GM18505 (cell line): ENCODE measurements around the gene C7orf33.
"Not testable (repeated sequence)": the region's sequence is repeated elsewhere in the genome, so short reads cannot be mapped to it uniquely, and the experiment has no call there.

Experiments used
- ATAC-seq: cut with Tn5 transposase; IDR thresholded peaks from one replicate; pipeline ENCODE4 v1.9.1; 2021; ENCODE audit not compliant: unreplicated experiment
- POLR2A ChIP-seq: IDR thresholded peaks from 4 replicates; pipeline ENCODE4 v1.6.1; 2011; ENCODE audit warnings: borderline replicate concordance; ENCODE audit not compliant: insufficient read depth, insufficient read length; ENCODE audit errors: extremely low read depth

The C7orf33 gene

DNA sequence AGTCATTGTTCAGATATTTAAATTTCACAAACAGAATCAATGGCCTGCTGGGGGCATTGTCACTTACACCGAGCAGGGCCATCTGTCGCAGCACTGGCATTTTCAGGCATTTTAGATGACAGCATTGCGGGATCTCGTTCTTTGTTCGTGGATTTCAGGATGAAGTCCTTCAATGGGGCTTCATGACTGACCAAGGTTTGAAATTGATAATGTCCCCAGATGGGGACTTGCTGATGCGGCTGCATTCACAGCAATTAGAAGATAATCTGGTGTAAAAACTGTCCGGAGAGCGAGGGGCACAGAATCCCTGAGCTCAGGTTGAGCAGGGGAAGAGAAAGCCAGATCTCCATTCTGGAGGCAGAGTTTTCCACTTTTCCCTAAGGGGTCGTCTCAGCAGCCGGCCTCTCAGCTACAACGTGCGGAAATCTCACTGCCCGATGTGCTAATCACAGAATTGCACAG, 1.9 kb upstream of the C7orf33 start:
- no peak for ATAC-seq
- no peak for TF ChIP-seq POLR2A

DNA sequence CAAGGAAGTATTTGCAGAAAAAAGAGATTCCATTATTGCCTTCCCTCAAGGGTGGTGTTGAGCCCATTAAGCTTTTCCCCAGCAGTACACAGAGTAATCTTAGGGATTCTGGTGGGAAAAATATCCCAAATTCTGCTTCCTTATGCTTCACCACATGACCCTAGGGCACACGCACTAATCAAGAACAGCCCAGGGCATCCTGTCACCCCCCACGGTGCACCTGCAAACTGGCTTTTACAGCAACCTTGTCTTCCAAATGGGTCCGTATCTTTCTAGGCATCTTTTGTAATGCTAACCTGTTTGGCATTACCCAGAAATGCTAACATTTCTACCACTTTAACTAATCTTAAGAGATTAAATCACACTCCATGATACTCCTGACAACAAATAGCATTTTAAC, 926 bp upstream of the C7orf33 start:
- ATAC-seq, result no peak
- TF ChIP-seq POLR2A, result no peak

DNA sequence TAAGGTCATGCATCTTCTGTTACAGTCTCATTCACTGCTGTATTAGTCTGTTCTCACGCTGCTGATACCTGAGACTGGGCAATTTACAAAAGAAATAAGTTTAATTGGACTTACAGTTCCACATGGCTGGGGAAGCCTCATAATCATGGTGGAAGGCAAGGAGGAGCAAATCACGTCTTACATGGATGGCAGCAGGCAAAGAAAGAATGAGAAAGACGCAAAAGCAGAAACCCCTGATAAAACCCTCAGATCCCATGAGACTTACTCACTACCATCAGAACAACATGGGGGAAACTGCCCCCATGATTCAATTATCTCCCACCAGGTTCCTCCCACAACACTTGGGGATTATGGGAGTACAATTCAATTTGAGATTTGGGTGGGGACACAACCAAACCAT, 5.8 kb downstream of the C7orf33 start:
- not testable (repeated sequence) for ATAC-seq

GRCh38 chr7:148598351-148598750, 7.8 kb downstream of the C7orf33 start:
- no peak for TF ChIP-seq POLR2A
- no peak for ATAC-seq

- TF ChIP-seq POLR2A, result no peak
- ATAC-seq, result no peak
Measured at GRCh38 chr7:148605350-148605749, 14.8 kb downstream of the C7orf33 start.

DNA sequence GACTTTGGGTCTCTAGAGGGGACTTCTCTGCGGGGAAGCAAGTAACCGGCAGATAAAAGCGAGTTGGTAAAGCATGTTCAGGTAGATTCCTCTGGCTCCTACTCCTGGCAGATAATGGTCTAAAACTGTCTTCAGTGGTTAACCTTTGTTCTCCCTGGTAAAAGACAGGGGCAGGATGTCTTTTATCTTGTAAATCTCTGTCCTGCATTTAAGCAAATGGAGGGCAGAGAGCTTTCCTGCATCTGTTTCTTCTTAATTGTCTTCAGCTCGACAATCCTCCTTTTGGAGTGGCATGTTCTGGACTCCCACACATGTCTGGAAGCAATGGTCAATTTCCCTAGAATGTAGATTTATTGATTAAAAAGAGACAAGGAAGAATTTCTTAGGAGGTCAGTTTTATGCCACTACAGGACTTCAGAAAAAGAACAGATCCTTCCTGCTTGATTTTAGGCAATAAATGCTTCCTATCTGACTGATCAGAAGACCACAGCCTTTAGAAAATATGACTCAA, 16.6 kb downstream of the C7orf33 start:
- no peak for TF ChIP-seq POLR2A
- no peak for ATAC-seq

GRCh38 chr7:148609045-148609725, 18.6 kb downstream of the C7orf33 start:
- no peak for ATAC-seq
- TF ChIP-seq POLR2A, result no peak

DNA sequence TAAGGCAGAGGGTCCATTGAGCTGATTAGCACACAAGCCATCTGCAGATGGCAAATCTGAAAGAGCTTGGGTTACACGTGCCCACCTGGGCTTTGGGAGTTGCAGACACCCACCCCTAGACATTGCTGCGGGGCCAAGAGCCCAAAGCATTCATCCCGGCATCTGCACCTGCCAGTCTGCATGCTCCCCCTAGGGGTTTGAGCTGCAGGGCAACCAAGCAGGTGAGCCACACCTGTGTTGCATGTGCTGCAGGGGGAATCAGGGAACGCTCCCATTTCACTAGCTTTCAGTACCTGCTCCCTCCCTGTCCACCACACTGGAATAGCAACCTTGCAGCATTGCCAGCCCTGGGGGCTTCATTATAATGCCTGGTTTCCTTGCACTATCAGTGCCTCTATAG, 21.1 kb downstream of the C7orf33 start:
- no peak for ATAC-seq
- TF ChIP-seq POLR2A, result no peak

GRCh38 chr7:148615085-148615730, 24.6 kb downstream of the C7orf33 start:
- no peak for TF ChIP-seq POLR2A
- no peak for ATAC-seq

- no peak for TF ChIP-seq POLR2A
- ATAC-seq, result no peak
Measured at GRCh38 chr7:148620749-148621359, 30.3 kb downstream of the C7orf33 start.

DNA sequence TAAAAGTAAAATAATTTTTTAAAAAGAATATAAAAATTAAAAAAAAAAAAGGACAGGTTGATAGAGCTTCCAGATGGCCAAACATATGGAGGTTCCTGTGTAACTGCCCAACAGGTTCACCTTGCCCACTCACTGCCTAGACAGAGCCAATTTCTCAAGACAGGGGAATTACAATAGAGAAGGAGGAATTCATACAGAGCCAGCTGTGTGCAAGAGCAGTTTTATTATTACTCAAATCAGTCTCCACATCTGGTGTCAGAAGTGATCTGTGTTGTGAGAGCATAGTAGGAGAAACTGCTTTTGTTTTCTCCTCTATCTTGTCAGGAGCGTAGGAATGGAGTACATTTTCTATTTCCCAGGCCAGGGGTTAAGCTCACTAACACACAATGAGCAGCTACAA, 31.0 kb downstream of the C7orf33 start:
- no peak for ATAC-seq
- no peak for TF ChIP-seq POLR2A

DNA sequence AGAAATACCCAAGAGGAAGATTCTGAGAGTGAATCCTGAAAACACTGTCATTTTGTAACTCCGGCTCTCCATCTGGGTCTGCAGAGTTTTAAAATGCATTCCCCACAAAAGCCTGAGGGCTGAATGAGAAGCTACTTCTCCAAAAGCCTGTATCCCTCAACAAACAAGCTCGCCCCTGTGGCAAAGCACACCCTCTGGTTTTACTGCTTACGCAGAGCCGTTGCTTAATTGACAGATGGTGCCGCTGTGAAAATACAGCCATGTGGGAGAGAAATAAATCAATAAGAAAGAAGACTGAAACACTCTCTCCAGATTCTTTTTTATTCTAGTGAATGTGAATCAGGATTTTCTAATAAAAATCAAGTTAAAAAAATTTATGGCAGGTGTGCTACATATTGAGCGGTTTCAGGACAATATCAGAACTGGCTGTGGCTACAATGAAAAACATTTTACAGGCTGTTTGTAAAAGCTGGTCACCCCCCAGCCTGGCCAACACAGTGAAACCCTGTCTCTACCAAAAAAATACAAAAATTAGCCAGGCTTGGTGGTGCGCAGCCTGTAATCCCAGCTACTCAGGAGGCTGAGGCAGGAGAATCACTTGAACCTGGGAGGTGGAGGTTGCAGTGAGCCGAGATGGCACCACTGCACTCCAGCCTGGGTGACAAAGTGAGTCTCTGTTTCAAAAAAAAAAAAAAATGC, 32.5 kb downstream of the C7orf33 start:
- ATAC-seq, result no peak
- no peak for TF ChIP-seq POLR2A

DNA sequence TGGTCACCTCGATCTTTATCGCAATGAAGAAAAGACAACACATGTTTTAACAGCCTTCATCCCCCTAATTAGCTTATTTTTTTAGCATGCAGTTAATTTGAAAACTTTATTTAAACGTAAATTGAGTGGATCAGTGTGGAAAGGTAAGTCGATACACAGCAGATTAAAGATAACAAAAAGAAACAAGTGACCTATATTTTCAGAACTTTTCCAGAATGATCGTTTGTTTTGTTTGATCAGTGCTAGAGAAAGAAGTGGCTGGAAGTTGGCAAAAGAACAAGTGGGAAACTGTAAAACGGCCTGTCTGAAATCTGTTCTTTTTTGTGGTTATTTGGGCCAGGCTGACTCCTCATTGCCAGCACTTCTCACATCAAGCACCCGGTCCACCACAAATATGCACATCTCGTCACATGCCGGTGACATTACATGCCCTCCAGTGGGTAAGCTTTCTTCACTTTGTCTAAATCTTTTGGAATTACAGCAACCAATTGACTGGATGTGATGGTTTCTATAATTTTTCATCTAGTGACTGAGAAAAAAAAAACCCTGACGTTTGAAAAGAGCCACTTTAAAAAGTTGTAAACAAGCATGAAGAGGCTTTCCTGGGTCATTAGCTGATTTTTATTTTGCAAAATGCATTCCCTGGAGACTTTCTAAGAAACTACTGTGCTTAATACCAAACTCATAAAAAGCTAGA, 33.2 kb downstream of the C7orf33 start:
- TF ChIP-seq POLR2A, result no peak
- no peak for ATAC-seq
